Measurements from ENCODE around the gene FNDC3B.

Gene FNDC3B

DNA sequence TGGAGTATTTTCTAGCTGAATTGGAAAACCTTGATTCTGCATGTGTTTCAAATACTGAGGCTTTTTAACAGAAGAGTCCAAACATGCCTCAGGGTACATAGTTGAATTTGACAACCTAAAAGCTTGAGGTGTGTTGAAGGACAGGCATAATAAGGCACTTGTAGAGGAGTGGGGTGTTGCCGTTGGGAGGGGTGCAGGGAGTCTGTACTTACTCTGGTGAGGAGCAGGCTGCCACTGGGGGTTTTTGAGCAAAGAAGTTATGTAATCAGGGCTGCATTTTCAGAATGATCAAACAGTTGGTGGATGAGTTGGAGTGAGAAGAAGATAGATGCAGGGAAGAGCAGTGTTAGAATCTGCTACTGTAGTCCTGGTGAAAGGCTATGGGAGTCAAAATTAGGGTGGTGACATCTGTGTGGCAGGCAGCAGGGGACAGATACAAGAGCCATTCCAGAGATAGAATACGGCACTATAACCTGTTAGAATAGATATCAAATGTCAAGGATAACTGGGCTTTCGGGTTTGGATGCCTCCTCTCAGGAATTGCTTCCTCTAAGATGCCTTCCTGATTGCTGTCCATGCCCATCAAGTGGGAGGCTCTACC is 247.3 kb downstream of the FNDC3B start:
- no peak for DNase-seq (ENCODE audit: low read depth in 2 of 2)

DNA sequence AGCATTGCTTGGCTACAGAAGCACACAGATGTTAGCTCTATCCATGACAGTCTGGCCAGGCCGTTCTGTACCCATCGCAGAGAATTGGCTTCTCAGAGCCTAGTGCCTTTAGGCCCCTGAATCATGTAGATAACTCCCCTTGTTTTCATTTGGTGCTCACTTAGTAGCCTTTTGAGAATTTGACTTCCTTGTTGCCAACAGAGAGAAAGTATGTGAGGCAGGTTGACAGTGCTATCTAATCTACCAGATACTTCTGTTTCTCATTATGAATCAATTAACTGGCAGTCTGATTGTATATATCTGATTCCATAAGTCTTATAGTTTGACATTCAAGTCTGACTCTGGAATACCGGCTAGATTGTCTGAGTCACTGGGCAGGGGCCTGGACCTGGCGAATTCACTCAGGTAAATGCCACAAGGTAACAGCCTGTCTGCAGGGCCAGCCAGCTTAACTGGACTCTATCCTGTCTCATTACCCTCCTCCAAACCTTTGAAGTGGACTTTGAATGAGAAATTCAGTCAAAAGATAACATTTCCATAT is 248.6 kb downstream of the FNDC3B start:
- no peak for DNase-seq (ENCODE audit: low read depth in 2 of 2)

DNA sequence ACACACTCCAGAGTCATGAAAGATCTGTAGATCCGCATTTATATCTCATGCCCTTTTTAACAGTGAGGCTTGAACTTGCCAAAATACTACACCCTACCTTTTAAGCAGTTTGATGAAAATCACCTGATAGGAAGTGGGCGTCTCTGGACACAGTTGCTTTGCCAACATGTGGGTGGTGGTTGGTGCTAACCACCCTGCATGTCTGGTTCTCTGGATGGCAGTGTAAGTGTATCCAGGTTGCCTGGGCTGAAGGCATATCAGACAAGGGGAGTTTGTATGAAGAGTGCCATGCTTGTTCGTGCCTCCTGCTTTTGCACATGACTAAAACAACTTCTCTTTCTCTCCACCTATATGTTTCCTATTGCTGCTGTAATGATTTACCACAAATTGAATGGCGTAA is 249.3 kb downstream of the FNDC3B start:
- DNase-seq (ENCODE audit: low read depth in 2 of 2), result no peak

DNA sequence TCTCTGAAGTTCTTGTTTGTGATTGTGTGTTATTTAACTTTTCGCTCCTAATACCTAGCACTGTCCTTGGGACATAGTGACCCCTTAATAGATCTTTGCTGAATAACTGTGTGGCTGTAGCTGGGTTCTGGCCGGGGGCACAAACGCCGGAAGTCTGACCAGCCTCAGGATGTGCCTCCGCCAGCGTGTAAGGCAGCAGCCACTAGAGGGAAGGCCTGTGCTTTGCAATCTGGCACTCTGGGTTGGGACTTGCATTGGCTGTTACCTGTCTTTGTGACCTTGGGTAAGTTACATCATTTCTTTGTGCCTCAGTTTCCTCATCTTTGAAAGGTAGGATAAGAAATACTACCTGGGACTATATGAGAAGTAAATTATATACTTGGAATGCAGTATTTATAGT is 250.2 kb downstream of the FNDC3B start:
- DNase-seq (ENCODE audit: low read depth in 2 of 2), result no peak

DNA sequence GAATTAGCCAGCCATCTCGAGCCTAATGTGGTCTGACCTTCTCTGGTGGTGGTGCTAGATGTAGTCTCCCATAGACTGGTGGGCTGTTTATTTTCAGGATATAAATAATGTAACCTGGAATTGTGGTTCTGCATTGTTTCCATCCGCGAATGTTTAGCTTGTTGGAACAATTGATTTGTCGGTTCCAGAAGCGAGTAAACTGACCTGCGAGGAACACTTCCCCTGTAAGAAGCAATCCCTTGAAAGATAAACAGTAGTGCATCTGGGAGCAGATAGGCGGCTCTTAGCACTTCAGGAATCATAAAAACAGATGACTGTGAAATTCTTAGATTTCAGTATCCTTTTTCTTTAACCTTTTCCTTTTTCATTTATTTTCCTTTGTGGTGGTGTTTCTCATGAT is 251.1 kb downstream of the FNDC3B start:
- no peak for DNase-seq (ENCODE audit: low read depth in 2 of 2)

DNA sequence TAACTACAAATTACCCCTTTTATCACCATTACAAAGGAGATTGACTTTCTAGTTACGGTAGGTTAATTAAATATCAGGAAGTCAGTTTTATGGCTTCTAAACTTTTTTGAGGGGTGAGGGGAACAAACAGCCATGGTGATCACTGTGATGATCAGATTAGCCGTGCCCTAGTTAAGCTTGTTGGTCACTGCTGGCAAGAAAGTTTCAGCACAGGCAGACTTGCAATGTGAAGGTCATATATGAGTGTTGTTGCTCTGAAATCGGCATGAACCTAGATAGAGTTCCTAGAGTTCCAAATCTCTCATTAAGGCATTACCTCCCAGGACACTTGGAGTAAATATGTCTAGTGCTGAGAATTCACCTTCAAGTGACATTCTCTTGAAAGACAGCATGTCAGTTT is 252.3 kb downstream of the FNDC3B start:
- no peak for DNase-seq (ENCODE audit: low read depth in 2 of 2)

DNA sequence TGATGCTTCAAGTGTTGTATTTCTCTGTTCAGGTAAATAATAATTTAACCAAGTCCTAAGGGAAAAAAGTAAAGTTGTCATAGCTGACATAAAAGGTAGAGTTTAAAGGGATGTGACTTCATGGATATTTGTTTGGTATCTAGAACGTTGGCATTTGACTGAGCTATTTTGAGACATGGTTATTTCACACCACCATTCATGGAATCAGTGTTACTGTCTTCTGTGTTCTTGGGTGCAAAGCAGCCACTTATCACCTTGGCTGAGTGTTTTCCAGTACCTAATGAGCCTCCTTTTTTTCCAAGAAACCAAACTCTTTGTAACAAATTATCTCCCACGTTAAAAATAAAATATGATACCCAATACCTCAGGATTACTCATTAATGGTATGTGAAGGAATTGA is 253.0 kb downstream of the FNDC3B start:
- DNase-seq (ENCODE audit: low read depth in 2 of 2), result no peak

DNA sequence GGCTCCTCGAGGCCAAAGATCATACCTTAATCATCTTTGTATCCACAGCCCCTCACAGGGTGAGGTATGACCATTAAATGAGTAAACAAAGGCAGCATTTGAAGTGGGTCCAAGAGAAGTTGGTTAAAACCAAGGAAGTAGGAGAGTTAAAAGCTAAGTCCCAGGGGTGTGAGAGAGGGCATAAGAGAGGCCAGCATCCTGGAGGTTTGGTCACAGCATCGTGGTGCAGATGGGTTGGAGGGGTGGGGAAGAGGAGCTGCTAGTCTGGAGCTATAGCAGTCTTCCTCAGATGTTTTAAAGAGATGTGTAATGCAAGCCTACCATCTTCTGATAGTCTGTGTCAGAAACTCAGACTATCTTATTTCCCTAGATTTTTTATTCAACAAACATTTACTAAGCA is 253.7 kb downstream of the FNDC3B start:
- no peak for DNase-seq (ENCODE audit: low read depth in 2 of 2)

DNA sequence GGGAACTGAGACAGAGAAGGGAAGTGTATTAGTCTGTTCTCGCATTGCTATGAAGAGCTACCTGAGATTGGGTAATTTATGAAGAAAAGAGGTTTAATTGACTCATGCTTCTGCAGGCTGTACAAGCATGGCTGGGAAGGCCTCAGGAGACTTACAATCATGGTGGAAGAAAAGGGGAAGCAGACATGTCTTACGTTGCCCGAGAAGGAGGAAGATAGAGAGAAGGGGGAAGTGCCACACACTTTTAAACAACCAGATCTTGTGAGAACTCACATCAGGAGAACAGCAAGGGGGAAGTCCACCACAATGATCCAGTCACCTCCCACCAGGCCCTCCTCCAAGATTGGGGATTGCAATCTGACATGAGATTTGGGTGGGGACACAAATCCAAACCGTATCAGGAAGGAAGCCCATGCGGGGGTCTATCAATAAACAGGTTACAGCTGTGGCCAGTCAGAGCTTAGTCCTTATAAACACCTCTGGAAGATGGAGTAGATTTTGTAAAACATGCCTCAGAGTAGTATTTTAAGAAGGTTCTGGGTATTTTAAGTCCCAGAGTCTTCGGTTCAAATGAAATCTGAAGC is 254.9 kb downstream of the FNDC3B start:
- DNase-seq (ENCODE audit: low read depth in 2 of 2), result no peak

DNA sequence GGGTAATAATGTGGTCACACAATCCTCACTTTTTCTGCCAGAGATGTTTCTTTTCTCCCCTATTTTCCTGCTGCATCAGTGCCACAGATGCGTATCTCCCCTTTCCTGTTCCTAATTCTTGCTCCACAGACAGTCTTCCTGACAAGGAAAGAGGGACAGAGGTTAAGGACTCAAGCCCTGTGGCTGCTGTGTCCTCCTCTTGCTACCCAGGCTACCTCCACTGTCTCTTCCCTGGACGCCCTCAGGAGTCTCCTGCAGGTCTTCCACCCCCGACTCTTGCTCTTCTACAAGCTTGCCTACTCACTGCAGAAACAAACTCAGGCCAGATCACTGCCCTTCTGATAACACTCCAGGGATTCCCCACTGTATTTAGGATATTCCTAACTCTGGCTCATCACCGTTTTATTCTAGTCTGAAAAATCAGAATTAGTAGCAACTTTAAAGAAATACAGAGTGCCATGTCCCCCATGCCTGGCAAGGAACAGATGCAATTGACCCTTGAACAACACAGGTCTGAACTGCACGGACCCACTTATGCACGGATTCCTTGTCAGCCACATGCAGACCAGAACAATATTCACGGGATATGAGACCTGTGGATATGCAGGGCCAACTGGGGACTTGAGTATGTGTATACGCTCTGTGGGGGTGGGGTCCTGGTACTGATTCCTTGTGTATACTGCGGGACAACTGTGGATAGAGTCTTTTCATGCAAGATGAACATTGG is 257.0 kb downstream of the FNDC3B start:
- no peak for DNase-seq (ENCODE audit: low read depth in 2 of 2)

DNA sequence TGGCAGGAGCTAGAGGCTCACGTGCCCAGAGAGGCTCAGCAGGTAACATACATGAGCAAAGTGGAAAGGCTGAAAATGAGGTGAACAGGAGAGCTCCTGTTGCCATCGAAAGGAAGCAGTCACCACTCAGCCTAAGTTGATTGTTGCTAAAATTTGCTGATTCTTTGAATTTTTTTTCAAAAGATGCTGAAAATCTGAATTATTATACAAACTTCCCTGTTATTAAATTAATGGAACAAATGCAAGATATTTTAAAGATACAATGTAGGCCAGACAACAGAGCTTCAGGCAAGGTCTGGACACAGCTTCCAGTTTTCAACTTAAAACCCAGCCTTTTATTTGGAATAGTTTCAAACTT is 257.6 kb downstream of the FNDC3B start:
- no peak for DNase-seq (ENCODE audit: low read depth in 2 of 2)

DNA sequence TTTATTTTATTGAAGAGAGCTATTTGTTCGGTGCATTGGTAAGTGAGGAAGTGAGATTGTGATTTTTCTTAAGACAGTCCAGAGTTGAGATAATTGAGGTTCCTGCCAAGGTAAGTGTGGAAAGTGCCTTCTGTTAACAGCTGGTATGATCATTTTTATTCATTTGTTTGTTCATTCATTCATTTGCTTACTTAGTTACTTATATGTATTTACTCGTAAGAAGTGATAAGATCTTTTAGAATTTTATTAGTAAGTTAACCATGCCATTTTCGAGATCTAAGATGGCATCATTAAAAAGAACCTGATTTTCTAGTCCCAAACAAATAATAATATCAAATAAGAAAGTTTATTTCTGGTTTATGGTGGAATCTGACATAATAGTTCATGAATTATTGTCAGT is 258.9 kb downstream of the FNDC3B start:
- DNase-seq (ENCODE audit: low read depth in 2 of 2), result no peak

DNA sequence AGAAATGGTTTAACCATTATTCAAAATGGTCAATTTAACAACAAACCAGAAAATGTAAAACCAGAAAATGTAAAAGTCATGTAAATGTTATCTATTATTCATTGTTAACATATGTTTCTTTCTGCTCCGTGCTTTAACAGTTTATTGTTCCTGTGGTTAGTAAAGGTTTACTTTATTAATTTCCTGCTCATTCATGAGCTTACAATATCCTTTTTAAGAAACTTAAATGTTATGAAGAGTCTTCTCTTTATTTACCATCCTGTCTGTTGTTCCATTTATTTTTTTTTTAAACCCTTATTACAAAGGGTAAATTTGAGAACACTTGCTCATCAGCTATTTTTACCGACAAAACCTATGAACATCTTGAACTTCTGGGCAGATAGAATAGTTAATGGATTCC is 260.8 kb downstream of the FNDC3B start:
- DNase-seq (ENCODE audit: low read depth in 2 of 2), result no peak

DNA sequence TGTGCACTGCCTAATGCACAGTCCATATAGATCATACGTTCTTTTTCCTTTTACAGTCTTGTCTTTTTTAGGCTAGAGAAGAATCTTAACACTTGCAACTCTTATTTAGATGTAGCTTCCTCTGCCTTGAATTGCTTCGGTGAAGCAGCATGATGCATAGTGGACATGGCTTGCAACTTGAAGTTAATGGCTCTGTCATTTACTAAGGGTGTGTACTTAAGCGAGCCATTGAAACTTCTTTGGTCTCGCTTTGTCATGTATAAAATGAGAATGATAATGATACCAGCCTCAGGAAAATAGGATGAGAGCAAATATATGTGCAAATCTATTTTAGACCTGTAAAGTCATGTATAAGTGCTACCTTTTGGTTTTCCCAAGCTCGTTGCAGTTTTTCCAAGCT is 261.5 kb downstream of the FNDC3B start:
- no peak for DNase-seq (ENCODE audit: low read depth in 2 of 2)

DNA sequence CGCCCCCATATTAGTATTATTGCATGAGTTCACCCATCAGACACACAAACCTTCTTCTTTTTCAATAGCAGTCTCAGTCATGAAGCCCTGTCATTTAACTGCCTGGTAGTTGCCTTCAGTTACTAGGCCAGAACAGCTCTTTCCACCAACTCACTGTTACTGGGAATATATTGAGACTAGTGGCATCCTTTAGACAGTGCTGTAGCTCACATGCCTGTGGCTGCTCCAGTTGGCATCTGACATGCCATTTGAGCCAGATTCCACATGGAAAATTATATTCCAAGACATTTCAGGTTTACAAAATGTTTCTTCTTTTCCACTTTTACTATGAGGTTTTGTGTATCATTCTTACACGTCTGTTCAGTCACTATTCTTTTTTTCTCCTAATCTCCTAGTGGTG is 262.8 kb downstream of the FNDC3B start:
- no peak for DNase-seq (ENCODE audit: low read depth in 2 of 2)

DNA sequence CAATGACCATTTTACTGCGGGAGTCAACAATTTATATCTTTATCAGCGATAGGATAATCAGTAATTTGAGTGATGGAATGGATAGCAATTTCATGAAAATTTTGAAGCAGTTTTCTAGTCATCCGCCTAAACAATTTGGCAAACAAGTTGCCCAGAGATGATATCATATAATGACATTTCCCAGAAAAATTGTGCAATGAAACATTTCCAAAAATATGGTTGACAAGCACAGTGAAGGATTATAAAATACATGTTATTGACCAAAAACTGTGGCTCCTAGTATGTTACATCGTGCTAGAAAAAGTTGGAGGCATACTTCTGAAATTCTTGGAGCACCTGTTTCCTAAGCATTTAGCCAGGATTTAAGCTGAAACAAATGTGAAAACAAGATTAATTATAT is 263.8 kb downstream of the FNDC3B start:
- no peak for DNase-seq (ENCODE audit: low read depth in 2 of 2)

DNA sequence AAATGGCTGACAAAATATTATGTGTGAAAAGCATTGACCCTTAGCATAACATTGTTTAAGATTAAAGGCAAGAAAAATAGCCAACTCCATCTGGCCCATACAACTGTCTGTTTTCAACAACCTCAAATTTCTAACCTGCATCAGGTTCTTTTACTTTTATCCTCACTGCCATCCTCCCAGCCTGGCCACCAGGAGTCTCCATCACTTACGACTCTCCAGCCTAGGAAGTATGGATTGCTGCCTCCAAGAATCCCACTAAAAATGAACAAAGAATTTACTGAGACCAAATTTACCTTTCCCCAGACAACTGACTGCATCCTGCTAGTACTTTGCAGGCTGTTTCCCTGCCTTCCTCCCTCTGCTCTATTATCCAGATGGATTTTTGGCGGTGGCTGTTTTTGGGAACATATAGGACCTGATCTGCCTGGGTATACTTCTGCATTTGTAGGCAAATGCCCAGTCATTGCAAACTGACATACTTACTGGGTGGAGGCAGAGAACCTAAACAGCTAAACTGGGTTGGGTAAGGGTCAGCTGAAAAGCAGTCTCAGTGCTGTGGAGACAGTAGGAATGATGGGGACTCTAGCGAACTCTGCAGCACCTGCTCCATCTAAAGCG is 264.7 kb downstream of the FNDC3B start:
- DNase-seq (ENCODE audit: low read depth in 2 of 2), result no peak

DNA sequence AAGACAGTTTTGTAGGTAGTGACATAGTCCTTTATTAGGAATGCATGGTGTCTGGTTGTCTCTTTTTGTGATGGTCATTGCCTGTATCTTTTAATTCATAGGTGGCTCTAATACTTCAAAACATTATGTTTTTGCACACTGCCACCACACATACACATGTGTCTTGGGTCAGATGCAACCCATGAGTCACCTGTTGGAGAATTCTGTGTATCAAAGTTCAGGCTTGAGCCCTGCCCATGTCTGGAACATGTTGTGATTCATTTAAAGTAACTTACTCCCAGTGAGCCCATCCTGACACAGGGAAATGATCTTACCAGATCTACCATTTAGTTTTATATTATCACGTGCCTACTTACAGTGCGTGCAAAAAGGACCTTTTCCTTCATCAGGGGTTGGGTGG is 266.2 kb downstream of the FNDC3B start:
- DNase-seq (ENCODE audit: low read depth in 2 of 2), result no peak

DNA sequence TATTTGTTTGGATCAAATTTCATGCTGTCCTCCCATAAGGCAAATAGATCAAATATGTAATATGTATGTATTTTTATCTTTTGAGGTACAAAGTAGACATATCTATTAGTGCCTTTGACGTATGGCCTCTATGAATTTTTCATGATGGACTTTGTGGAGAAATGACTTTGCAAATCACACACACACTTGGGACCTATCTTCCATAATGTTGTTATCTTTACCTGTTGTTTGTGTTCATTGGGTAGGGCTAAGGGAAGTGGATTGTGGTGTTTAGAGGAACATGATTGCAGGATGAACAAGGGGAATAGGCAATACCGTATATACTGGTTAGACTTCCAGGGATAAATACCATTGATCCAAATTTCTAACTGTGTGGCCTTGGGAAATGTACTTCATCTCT is 266.6 kb downstream of the FNDC3B start:
- DNase-seq (ENCODE audit: low read depth in 2 of 2), result no peak

DNA sequence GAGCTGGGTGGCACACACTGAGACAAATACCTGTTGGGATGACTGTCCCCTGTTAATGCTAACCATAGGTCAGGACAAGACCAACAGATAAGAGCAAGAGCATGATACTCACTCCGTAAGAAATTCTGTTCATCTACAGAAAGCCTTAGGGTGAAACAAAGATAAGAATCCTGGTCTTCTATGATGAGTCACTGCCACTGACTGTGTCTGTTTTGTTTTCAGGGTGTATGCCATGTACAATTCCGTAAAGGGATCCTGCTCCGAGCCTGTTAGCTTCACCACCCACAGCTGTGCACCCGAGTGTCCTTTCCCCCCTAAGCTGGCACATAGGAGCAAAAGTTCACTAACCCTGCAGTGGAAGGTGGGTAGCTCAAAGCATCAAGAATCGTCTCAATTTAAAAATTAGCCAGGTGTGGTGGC is 267.8 kb downstream of the FNDC3B start:
- DNase-seq (ENCODE audit: low read depth in 2 of 2), result no peak

DNA sequence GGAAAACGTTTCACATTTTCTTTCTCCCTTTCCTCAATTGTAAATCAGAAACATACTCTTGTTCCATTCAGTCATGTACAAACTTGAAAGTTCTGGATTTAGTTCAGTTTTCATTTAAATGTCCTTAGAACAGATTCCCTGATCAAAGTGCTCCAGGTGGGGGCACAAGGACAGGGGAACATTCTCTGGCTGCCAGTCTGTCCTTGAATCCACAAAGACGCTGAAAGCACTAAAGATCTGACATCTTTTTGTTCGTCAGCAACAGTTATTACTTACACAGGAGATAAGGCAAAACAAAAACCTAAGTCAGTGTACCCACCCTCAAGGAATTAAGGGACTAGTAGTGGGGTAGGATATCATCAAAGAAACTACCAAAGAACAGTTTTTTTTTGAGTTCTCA is 269.7 kb downstream of the FNDC3B start:
- no peak for DNase-seq (ENCODE audit: low read depth in 2 of 2)

DNA sequence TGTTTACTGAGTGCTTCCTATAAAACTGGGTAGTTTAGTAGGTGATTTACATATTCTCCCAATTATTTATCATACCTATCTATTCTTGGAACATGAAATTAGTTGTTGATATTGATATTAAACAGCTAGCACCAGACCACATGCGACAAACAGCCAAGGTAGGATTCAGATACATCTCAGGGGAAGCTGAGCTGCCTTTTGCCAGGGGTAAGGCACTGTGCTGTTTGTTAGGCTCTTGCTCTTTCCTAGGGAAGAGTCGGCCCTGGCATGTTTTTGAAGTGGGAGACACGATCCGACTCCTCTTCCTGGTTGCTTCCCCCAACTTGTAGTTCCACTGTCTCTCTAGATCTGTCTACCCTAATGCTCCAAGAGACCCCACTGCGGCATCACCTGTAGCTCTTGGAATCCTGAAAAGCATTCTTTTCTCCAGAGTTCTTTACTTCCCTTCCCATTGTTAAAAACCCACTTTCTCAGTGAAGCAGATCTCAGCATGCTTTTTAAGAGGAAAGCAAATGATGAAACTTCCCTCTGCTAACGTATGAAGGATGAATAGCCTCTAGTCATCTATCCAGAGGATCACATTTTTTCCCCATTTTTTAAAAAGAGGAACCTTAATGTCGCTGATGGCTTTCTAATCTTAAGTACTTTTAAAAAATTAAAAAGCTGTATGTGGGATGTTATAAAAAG is 270.5 kb downstream of the FNDC3B start:
- no peak for DNase-seq (ENCODE audit: low read depth in 2 of 2)

All from stimulated activated CD4-positive, alpha-beta T cell treated with anti-CD3 and anti-CD28 coated beads, Interleukin-1b, Interleukin-23, amount 100 ng/mL, for 4 hours (primary cell).